ENCODE data around the gene NFATC2.

NFATC2 gene

DNA sequence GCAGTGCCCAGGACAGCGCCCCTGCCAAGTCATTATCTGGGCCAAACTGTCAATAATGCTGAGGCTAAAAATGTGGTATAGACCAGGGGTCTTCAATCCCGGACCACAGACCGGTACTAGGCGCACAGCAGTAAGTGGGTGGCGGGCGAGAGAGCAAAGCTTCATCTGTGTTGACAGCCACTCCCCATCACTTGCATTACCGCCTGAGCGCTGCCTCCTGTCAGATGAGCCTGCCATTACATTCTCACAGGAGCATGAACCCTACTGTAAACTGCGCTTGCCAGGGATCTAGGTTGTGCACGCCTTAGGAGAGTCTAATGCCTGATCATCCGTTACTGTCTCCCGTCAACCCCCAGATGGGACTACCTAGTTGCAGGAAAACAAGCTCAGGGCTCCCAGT is 91.0 kb downstream of the NFATC2 start:
- DNase-seq (ENCODE audit: low spot score) = no peak

GRCh38 chr20:51450984-51451383 is 91.5 kb downstream of the NFATC2 start:
- DNase-seq (ENCODE audit: low spot score) = no peak

- no peak for DNase-seq (ENCODE audit: low spot score)
These were observed 92.3 kb downstream of the NFATC2 start for GRCh38 chr20:51450221-51450712.

DNA sequence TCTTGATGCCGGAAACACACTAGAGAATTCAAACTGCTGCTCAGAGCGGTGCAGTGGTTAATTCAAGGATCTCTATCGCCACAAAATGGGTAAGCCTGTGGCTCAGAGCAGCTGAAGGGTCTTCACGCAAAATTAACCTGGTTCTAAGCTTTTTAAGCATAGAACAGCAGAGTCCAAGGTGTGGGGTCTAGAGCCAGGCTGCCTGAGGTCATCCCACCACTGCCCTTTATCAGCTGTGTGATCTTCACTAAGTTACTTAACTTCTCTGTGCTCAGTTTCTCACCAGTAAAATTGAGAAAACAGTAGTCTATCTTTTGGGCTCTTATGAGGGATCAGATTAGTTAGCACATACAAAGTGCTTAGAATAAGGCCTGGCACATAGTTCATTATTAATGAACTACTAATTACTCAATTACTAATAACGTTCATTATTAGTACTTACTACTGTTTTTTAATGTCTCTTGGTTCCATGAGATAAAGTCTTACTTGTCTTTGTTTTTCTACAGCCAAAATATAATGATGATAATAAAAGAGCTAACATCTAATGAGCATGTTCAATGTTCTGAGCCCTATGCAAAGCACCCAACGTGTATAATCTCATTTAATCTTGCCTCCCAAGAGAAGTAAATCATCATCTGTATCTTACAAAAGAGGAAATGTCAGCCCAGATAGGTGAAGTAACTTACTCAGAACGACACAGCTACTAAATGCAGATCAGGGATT is 92.9 kb downstream of the NFATC2 start:
- DNase-seq (ENCODE audit: low spot score) = no peak

DNA sequence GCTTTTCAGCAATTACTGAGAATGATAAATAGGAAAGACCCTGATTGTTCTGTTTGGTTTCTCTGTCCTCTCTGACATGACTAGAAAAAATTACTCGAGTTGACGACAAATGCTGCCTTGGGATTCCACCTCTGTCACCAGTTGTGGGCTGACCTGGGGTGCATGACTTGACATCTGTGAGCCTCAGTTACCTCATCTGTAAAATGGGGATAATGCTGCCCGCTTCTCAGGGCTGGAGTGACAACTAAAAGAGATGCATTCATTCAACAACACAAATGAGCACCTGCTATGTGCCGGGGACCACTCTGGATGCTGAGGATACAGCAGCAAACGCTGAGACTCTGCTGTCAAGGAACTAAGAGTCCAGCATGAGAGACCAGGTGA is 94.8 kb downstream of the NFATC2 start:
- no peak for DNase-seq (ENCODE audit: low spot score)

DNA sequence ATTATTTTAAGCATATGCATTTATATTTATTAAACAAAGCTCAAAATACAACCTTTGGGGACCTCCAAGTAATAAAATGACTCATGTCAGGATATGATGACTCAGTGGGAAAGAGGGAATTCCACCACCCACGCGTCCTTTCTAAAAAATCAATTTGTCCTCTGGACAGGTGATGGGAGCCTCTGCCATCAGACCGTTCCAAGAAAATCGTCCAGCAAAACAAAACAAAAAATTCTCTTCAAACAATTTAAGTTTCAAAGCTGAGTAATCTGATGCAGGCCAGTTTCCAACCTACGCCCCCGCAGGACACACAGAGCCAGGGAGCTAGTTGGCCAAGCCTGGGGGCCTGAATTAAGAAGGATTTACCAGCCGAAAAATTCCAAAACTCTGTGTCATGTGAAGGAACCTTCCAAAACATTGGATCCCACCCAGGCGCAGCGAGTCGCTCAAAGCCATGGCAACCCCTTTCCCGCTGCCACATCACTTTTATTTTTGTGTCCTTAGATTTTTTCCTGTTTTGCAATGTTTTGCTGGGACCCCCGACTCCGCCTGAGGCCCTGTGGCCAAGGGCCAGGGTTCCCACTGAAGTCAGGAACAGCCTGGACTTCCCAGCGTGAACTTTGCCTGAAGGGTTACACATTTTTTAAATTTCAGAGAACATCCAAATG is 95.3 kb downstream of the NFATC2 start:
- DNase-seq (ENCODE audit: low spot score) = no peak

DNA sequence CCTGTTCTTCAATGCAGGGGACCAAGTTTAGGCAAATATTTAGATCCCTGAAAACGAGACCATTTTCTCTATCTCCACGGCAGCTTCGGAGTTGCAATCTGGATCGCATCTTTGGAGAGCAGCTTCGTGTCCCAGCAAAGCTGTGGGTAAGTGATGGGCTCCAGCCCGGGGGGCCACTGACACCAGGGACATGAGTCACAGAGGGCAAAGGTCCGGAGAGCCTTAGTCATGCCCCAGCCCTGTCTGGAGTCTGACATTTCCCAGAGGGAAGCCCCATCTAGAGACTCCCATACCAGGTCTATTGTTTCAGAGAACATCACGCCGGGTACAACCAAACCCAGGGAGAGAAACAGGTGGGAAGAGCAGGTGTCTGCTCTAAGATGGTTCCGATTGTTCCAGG is 95.9 kb downstream of the NFATC2 start:
- DNase-seq (ENCODE audit: low spot score) = no peak

GRCh38 chr20:51446230-51446629 is 96.3 kb downstream of the NFATC2 start:
- no peak for DNase-seq (ENCODE audit: low spot score)

DNA sequence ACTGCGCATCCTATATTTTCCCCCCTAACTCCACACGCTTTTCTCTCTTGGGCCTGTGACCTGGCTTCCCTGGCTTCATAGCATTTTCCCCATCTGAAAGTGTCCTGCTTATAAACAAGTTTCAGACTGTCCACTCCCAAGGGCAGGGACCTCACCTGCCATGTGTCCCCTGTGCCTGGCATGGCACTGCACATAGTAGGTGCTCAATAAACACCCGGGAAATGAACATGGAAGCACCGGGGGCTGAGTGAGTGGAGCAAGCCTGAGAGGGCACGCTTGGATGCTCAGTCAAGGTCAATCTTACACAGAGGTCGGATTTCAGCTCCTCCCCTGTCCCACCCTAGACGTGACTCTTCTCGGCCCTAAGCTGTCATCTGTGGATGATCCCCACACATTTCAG is 96.9 kb downstream of the NFATC2 start:
- no peak for DNase-seq (ENCODE audit: low spot score)

- no peak for DNase-seq (ENCODE audit: low spot score)
These were observed 97.5 kb downstream of the NFATC2 start for GRCh38 chr20:51444922-51445438.

DNA sequence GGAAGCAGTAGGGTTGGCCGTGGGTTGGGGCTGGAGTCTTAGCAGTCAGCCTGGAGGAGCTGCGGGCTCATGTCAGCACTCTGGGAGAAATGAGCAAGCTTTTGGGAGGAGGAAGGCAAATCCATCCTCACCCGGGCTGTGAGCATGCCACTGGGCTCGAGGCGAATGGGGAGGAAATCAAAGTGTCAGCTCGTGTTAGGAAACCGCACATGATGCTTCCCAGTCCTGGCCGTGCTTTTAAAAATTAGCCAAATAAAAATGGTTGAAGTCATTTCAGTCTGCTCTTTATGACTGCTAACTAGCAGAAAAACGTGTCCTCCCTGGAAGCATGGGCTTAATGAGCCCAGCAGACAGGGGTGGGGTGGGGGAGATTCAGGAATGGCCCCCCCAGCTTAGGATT is 98.1 kb downstream of the NFATC2 start:
- peak; percentile 94 for DNase-seq (ENCODE audit: low spot score)

GRCh38 chr20:51442602-51443001 is 99.9 kb downstream of the NFATC2 start:
- no peak for DNase-seq (ENCODE audit: low spot score)

GRCh38 chr20:51440589-51440988 is 101.9 kb downstream of the NFATC2 start:
- DNase-seq (ENCODE audit: low spot score) = no peak

- no peak for DNase-seq (ENCODE audit: low spot score)
These were observed 103.3 kb downstream of the NFATC2 start for GRCh38 chr20:51439160-51439689.

DNA sequence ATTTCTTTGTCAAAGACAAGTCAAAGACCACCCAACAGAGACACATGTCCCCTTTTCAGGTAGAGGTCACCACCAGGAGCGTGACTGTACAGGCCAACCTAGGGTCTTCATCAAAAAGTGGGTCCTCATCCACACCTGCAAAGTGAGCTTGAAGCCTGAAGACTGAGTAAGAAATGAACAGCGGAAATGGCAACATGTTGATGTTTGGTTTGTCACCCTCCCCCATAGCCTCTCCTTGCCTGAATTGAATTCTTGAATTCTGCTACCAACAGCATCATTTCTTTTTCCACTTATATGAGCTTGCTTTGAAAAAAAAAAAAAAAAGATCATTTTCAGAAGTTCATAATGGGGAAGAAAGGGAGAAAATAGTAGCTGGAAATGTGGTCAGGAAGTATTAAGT is 104.4 kb downstream of the NFATC2 start:
- DNase-seq (ENCODE audit: low spot score) = no peak

DNA sequence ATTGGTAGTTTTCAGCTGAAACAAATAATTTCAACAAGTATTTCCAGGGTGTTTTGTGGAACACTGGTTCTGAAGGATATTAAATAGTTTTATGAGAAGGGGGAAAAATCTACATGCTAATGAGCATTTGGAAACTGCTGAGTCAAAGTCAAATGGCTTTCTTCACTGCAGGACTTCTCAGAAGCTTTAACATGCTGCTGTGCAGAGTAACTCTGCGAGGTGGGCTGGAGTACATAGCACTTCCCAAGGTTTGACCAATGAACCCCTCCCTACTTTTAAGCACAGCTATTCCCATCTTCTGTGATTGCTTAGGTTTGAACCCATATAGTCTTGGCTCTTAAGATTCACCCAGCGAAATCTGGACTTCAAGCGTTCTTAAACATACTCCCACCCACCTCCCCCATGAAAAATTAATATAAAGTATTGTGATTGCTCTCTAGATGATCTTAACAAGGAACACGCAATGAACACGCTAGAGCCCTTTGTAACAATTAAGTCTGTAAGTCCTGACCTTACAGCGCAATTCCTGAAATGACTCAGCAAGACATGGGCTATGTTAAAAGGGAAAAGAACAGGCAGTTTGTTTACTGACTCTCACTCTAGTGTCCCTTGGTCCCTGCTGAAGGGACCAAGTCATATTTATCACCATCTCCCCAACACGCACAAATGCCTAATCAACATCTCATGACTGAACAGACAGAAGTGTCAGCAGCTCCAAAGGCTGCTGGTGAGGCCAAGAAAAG is 105.2 kb downstream of the NFATC2 start:
- DNase-seq (ENCODE audit: low spot score) = no peak

- DNase-seq (ENCODE audit: low spot score) = no peak
These were observed 107.8 kb downstream of the NFATC2 start for GRCh38 chr20:51434580-51435247.

GRCh38 chr20:51434026-51434425 is 108.5 kb downstream of the NFATC2 start:
- DNase-seq (ENCODE audit: low spot score) = no peak

GRCh38 chr20:51432875-51433274 is 109.6 kb downstream of the NFATC2 start:
- DNase-seq (ENCODE audit: low spot score) = no peak

- DNase-seq (ENCODE audit: low spot score) = no peak
These were observed 110.2 kb downstream of the NFATC2 start for GRCh38 chr20:51432251-51432784.

GRCh38 chr20:51431321-51431720 is 111.2 kb downstream of the NFATC2 start:
- DNase-seq (ENCODE audit: low spot score) = no peak
